ENCODE data around the gene CPEB4.

DNA sequence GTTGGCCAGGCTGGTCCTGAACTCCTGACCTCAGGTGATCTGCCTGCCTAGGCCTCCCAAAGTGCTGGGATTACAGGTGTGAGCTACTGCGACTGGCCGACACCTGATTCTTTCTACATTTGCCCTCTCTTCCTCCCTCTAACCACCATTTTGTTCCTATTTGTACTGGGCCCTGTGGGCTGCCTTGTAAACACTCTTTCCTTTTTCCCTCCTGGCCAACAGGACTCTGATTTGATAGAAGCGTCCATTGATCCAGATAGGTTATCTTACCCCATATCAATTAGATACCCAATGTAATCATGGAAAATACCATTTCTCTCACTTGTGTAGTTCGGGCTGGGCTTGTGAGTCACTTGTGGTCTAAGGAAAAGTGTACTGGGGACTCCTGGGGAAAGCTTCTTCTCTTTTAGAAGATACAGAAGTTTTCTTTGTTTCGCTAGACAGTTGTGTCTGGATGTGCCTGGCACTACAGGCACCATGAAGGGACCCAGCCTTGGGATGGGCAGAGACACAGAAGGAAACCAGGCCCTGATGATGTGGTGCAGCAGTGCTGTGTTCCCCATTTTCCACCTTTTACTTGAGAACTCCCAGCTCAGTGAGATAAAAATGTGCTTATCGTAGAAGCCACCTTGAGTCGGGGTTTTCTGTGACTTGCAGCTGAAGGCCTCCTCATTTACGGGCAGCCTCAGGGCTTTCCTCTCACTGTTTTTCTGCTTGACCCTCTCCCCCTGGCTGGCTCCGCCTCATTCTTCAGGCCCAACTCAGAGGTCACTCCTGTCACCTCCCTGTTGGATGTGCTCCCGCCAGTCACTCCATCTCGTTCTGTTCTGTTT lies 32.8 kb upstream of the CPEB4 start:
- TF ChIP-seq EZH2 (IDR thresholded peaks at IDR 0.05), result no peak
- no peak for TF ChIP-seq REST (IDR thresholded peaks at IDR 0.05; ENCODE audit: low read depth)
- TF ChIP-seq, protein P1, sequence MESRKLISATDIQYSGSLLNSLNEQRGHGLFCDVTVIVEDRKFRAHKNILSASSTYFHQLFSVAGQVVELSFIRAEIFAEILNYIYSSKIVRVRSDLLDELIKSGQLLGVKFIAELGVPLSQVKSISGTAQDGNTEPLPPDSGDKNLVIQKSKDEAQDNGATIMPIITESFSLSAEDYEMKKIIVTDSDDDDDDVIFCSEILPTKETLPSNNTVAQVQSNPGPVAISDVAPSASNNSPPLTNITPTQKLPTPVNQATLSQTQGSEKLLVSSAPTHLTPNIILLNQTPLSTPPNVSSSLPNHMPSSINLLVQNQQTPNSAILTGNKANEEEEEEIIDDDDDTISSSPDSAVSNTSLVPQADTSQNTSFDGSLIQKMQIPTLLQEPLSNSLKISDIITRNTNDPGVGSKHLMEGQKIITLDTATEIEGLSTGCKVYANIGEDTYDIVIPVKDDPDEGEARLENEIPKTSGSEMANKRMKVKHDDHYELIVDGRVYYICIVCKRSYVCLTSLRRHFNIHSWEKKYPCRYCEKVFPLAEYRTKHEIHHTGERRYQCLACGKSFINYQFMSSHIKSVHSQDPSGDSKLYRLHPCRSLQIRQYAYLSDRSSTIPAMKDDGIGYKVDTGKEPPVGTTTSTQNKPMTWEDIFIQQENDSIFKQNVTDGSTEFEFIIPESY (IDR thresholded peaks at IDR 0.05; ENCODE audit: extremely low read depth, insufficient replicate concordance, low read length), result no peak
- no peak for TF ChIP-seq SRF (IDR thresholded peaks at IDR 0.05; ENCODE audit: low read depth)
- no peak for TF ChIP-seq POLR2AphosphoS5 (IDR thresholded peaks at IDR 0.05; ENCODE audit: low read depth, low read length)
- no peak for TF ChIP-seq ZNF274 (IDR thresholded peaks at IDR 0.05; ENCODE audit: low read depth, low read length)
- no peak for TF ChIP-seq CEBPB (IDR thresholded peaks at IDR 0.05; ENCODE audit: low read depth)
- no peak for TF ChIP-seq CTCF (IDR thresholded peaks at IDR 0.05 in 2 of 3, conservative IDR thresholded peaks at IDR 0.05 in 1 of 3; ENCODE audit: borderline replicate concordance in 1 of 3, insufficient read depth in 1 of 3, low read depth in 2 of 3, low read length in 2 of 3)
- no peak for TF ChIP-seq JUND (IDR thresholded peaks at IDR 0.05)
- TF ChIP-seq POLR2A (IDR thresholded peaks at IDR 0.05; ENCODE audit: borderline replicate concordance, extremely low read depth, insufficient read depth, insufficient read length), result no peak
- TF ChIP-seq TCF7L2 (IDR thresholded peaks at IDR 0.05; ENCODE audit: borderline replicate concordance, extremely low read depth, insufficient read depth, insufficient read length), result no peak
- no peak for TF ChIP-seq YY1 (IDR thresholded peaks at IDR 0.05; ENCODE audit: extremely low read depth, insufficient replicate concordance, low read depth, low read length)
